H1 (cell line): Measurements from ENCODE around the gene HOXB7. TPM values are rescaled to one million over a fixed set of nuclear protein-coding genes. Genes with fewer than 3 reads are reported as not detected.

ENCODE experiments used
- CTCF ChIA-PET: fragments of 300-600 bp; sonication (Branson Sonifier 250); formaldehyde crosslinking; loops from one replicate; lab custom pipeline; 2021; ENCODE audit not compliant: partially characterized antibody; lab: Charles Lee
- POLR2A ChIA-PET: fragments of 300-600 bp; sonication (Branson Sonifier 250); formaldehyde crosslinking; loops from one replicate; lab custom pipeline; 2021; ENCODE audit warnings: inconsistent platforms; ENCODE audit not compliant: partially characterized antibody; lab: Charles Lee
- DNase-seq, 2 experiments: peaks; one replicate each; pipeline versions ENCODE4 v3.0.0 to v3.0.0-alpha.2; 2010 to 2022; ENCODE audit warnings: low spot score in 2 of 2, low read depth in 1 of 2, mixed read lengths in 1 of 2
- FAIRE-seq: peaks from 2 replicates; lab custom pipeline; 2011; peaks lifted over from hg19 to GRCh38; lab: Jason Lieb, UNC
- H2AFZ ChIP-seq: 2 replicates; pipeline ENCODE4 v1.8.1; 2012; ENCODE audit warnings: low read length, inconsistent platforms
- H2AK5ac ChIP-seq: 2 replicates; pipeline ENCODE4 v1.6.1; 2013; ENCODE audit warnings: low read depth, low read length
- H2BK120ac ChIP-seq: replicated peaks from 2 replicates; pipeline ENCODE3; 2013; ENCODE audit warnings: low read depth, low read length, inconsistent platforms
- H2BK12ac ChIP-seq: 2 replicates; pipeline ENCODE4 v1.6.1; 2013; ENCODE audit warnings: low read depth, low read length
- H2BK15ac ChIP-seq: 2 replicates; pipeline ENCODE4 v1.6.1; 2013; ENCODE audit warnings: low read length
- H2BK20ac ChIP-seq: 2 replicates; pipeline ENCODE4 v1.6.1; 2013; ENCODE audit warnings: low read length
- H2BK5ac ChIP-seq: 2 replicates; pipeline ENCODE4 v1.6.1; 2013; ENCODE audit warnings: low read depth, low read length
- H3K14ac ChIP-seq: 2 replicates; pipeline ENCODE4 v1.6.1; 2013; ENCODE audit warnings: inconsistent platforms; ENCODE audit not compliant: insufficient read length
- H3K18ac ChIP-seq: 2 replicates; pipeline ENCODE4 v1.6.1; 2013; ENCODE audit warnings: low read length; ENCODE audit errors: extremely low read depth
- H3K23ac ChIP-seq: 2 replicates; pipeline ENCODE4 v1.6.1; 2013; ENCODE audit warnings: inconsistent platforms; ENCODE audit not compliant: insufficient read length
- H3K23me2 ChIP-seq: 2 replicates; pipeline ENCODE4 v1.6.1; 2013; ENCODE audit warnings: low read depth, low read length
- H3K27ac ChIP-seq: 2 replicates; pipeline ENCODE4 v1.6.1; 2011; ENCODE audit warnings: low read depth, low read length, inconsistent platforms
- H3K27me3 ChIP-seq, 4 experiments: replicated peaks in 1 of 4; 1 replicate in 1 of 4; 2 replicates in 3 of 4; pipeline versions ENCODE4 v1.6.1 to v1.8.1; 2011 to 2013; ENCODE audit warnings: low read length in 3 of 4, mild to moderate bottlenecking in 3 of 4, inconsistent platforms in 2 of 4, mixed read lengths in 2 of 4, moderate library complexity in 1 of 4; ENCODE audit not compliant: control insufficient read depth in 3 of 4, insufficient read depth in 3 of 4; ENCODE audit errors: extremely low read depth in 1 of 4
- H3K36me3 ChIP-seq, 4 experiments: 2 replicates each; pipeline versions ENCODE4 v1.6.1 to v1.8.1; 2011 to 2013; ENCODE audit warnings: mild to moderate bottlenecking in 4 of 4, low read length in 3 of 4, moderate library complexity in 2 of 4, control low read depth in 1 of 4, inconsistent platforms in 1 of 4; ENCODE audit not compliant: insufficient read depth in 4 of 4, control insufficient read depth in 2 of 4
- H3K4ac ChIP-seq: replicated peaks from 2 replicates; pipeline ENCODE3; 2013; ENCODE audit warnings: low read length, low read depth, mixed read lengths, inconsistent platforms; ENCODE audit not compliant: insufficient read length
- H3K4me1 ChIP-seq, 4 experiments: replicated peaks in 1 of 4; 1 replicate in 1 of 4; 2 replicates in 3 of 4; pipeline versions ENCODE4 v1.6.1 to v1.8.1; 2011 to 2013; ENCODE audit warnings: low read length in 3 of 4, inconsistent platforms in 2 of 4, mixed read lengths in 1 of 4; ENCODE audit not compliant: insufficient read depth in 4 of 4, control insufficient read depth in 3 of 4
- H3K4me2 ChIP-seq, 2 experiments: 2 replicates each; pipeline versions ENCODE4 v1.6.1 to v1.8.1; 2011 to 2013; ENCODE audit warnings: low read depth in 2 of 2, low read length in 2 of 2, control low read depth in 1 of 2, inconsistent platforms in 1 of 2, mild to moderate bottlenecking in 1 of 2; ENCODE audit not compliant: insufficient read depth in 1 of 2
- H3K4me3 ChIP-seq, 4 experiments: fragments of 200-600, 300-600 bp in 1 of 4; sonication (generic), shearing (Covaris generic), sonication (Bioruptor Twin) in 1 of 4; 2 replicates each; pipeline versions ENCODE4 v1.5.1 to v1.8.1; 2011 to 2016; ENCODE audit warnings: low read length in 4 of 4, low read depth in 3 of 4, control low read depth in 2 of 4, inconsistent platforms in 2 of 4, mild to moderate bottlenecking in 2 of 4, mixed read lengths in 1 of 4, moderate library complexity in 1 of 4; ENCODE audit not compliant: insufficient read depth in 2 of 4; ENCODE audit errors: extremely low read depth in 1 of 4
- H3K56ac ChIP-seq: replicated peaks from 2 replicates; pipeline ENCODE3; 2013; ENCODE audit warnings: low read depth, mild to moderate bottlenecking, mixed read lengths, low read length, inconsistent platforms; ENCODE audit not compliant: insufficient read length
- H3K79me1 ChIP-seq: 2 replicates; pipeline ENCODE4 v1.6.1; 2013; ENCODE audit warnings: low read depth, low read length, control low read depth
- H3K79me2 ChIP-seq, 2 experiments: 2 replicates each; pipeline versions ENCODE4 v1.6.1 to v1.8.1; 2012 to 2013; ENCODE audit warnings: low read length in 2 of 2, mild to moderate bottlenecking in 2 of 2, inconsistent platforms in 1 of 2; ENCODE audit not compliant: insufficient read depth in 2 of 2, control insufficient read depth in 1 of 2
- H3K9ac ChIP-seq, 4 experiments: replicated peaks in 1 of 4; 1 replicate in 1 of 4; 2 replicates in 3 of 4; pipeline versions ENCODE4 v1.6.1 to v1.8.1; 2011 to 2013; ENCODE audit warnings: low read depth in 3 of 4, low read length in 3 of 4, control low read depth in 2 of 4, mild to moderate bottlenecking in 2 of 4, moderate library complexity in 2 of 4, inconsistent platforms in 1 of 4; ENCODE audit errors: extremely low read depth in 1 of 4
- H3K9me3 ChIP-seq, 2 experiments: 2 replicates each; pipeline versions ENCODE4 v1.6.1 to v1.8.1; 2012 to 2013; ENCODE audit warnings: mild to moderate bottlenecking in 2 of 2, moderate library complexity in 2 of 2, control low read depth in 1 of 2, inconsistent platforms in 1 of 2, low read depth in 1 of 2, low read length in 1 of 2, mixed read lengths in 1 of 2; ENCODE audit not compliant: insufficient read depth in 2 of 2
- H4K20me1 ChIP-seq, 2 experiments: replicated peaks in 1 of 2; 2 replicates each; pipeline versions ENCODE3 to v1.8.1; 2011 to 2013; ENCODE audit warnings: inconsistent platforms in 2 of 2, low read length in 2 of 2, mild to moderate bottlenecking in 1 of 2; ENCODE audit not compliant: insufficient read depth in 2 of 2, control insufficient read depth in 1 of 2
- H4K5ac ChIP-seq: 2 replicates; pipeline ENCODE4 v1.6.1; 2013; ENCODE audit warnings: low read length, low read depth, mixed read lengths, inconsistent platforms; ENCODE audit not compliant: insufficient read length
- H4K8ac ChIP-seq: 2 replicates; pipeline ENCODE4 v1.8.0; 2013; ENCODE audit warnings: mild to moderate bottlenecking, moderate library complexity, low read length, inconsistent platforms; ENCODE audit not compliant: insufficient read depth; ENCODE audit errors: extremely low read depth
- H4K91ac ChIP-seq: replicated peaks from 2 replicates; pipeline ENCODE3; 2013; ENCODE audit warnings: low read length, mixed read lengths, inconsistent platforms; ENCODE audit not compliant: insufficient read length
- CBX8 ChIP-seq: fragments of 300-800, 300-1000 bp; sonication (generic); IDR thresholded peaks from 2 replicates; pipeline ENCODE4 v1.7.1; 2016; ENCODE audit warnings: low read depth, low read length, borderline replicate concordance
- SRF ChIP-seq: IDR thresholded peaks from 2 replicates; pipeline ENCODE4 v1.6.1; 2011; ENCODE audit warnings: mild to moderate bottlenecking, low read depth, low read length, moderate library complexity
- SUZ12 ChIP-seq: fragments of 200-600 bp; sonication (generic); IDR thresholded peaks from 2 replicates; pipeline ENCODE4 v1.6.1; 2012; ENCODE audit warnings: mild to moderate bottlenecking, inconsistent platforms, low read length, moderate library complexity, mixed read lengths
- YY1 ChIP-seq: IDR thresholded peaks from 2 replicates; pipeline ENCODE4 v1.6.1; 2011; ENCODE audit warnings: low read depth, mild to moderate bottlenecking, low read length
- WGBS, 2 experiments: shearing (Covaris generic) in 1 of 2; methylation state at CpG; one replicate each; pipeline versions ENCODE4 v1.1.6 to v1.1.7; 2013 to 2015; ENCODE audit warnings: low lambda C conversion rate in 2 of 2, mixed read lengths in 2 of 2, inconsistent platforms in 1 of 2, low coverage in 1 of 2, missing lambda C conversion rate in 1 of 2; ENCODE audit not compliant: insufficient replicate concordance in 2 of 2, insufficient coverage in 1 of 2, insufficient read length in 1 of 2; ENCODE audit errors: extremely low coverage in 1 of 2, missing lambda C conversion rate in 1 of 2; 5-methylcytosine and 5-hydroxymethylcytosine counted together
- polyA plus RNA-seq, 7 experiments: library from polyadenylated mRNA; depleted of rRNA in 3 of 7; stranded (reverse) in 5 of 7; unstranded in 2 of 7; fragments of >200 nt in 5 of 7; fragments of 200-250 nt in 2 of 7; gene quantifications; 1 replicate in 5 of 7; 2 replicates in 1 of 7; 4 replicates in 1 of 7; pipeline versions ENCODE4 v1.2.1 to v1.2.3, GENCODE V29; 2011 to 2013; ENCODE audit warnings: missing spikeins in 2 of 7, mixed read lengths in 2 of 7
- total RNA-seq: library from RNA; stranded (reverse); fragmentation: NEBNext Ultra II Directional; extraction: Animal tissue kit (Norgen Biotek cat#: 25700); gene quantifications from 2 replicates; pipeline ENCODE4 v1.2.1, GENCODE V29; 2021

HOXB7 gene
- total and polyA plus RNA-seq, 2 of the 8 experiments (the other 6 are each of a cell fraction or from before 2014, with no cell fraction given): not detected

DNA sequence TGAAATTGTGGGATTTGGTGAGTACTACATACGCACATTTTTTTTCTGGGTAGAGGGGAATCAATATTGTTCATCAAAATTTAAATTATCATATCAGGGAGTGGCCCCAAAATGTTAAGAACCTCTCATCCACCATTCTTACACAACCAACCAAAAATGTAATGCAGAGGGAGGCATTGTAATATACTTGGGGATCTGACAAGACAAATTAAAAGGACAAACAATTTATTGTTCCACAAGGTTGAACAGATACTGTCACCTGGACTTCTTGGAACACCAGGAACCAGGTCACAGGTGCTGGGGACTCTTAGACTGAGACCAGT lies 30.0 kb upstream of the HOXB7 start:
- peaks cover 1 to 3% (median 2%) of the 10 kb centered on the region in 4 experiments; a peak in 5 of 7 replicates for H3K4me1 ChIP-seq
- H2BK15ac ChIP-seq: no peak overlapping the region
- no peak overlapping the region for H2BK12ac ChIP-seq
- no peak overlapping the region for H2BK5ac ChIP-seq
- no peak overlapping the region for H3K23ac ChIP-seq
- no peak overlapping the region for H2AFZ ChIP-seq
- TF ChIP-seq SRF: no peak
- TF ChIP-seq YY1: no peak
- TF ChIP-seq SUZ12: no peak
- 0 out of 2 replicates have a peak, but pooled peaks have one; percentile 56 for TF ChIP-seq CBX8
- no peak overlapping the region for H3K4me2 ChIP-seq
- H2BK20ac ChIP-seq: no peak overlapping the region
- H3K27ac ChIP-seq: no peak overlapping the region
- H3K27me3 ChIP-seq: peaks cover 98 to 100% (median 100%) of the 10 kb centered on the region in 4 experiments
- H3K36me3 ChIP-seq: peaks cover 0 to 10% (median 0%) of the 10 kb centered on the region in 4 experiments; a peak in 1 of 8 replicates
- no peak overlapping the region for H3K9ac ChIP-seq
- no peak overlapping the region for H4K8ac ChIP-seq
- H4K91ac ChIP-seq: no peak overlapping the region
- no peak overlapping the region for H3K14ac ChIP-seq
- WGBS, 2 experiments: 64% methylated on average over 1 of the region's 1 CpG; no CpG with 5 or more reads in 1 of the 2 experiments
- H3K9me3 ChIP-seq: no peaks in the 10 kb centered on the region
- H3K56ac ChIP-seq: no peak overlapping the region
- ChIA-PET CTCF (interaction anchor here (0.7 to 3.4 kb wide), 10 partner anchors 12 to 425 kb away, joined by 3 to 15 read pairs (median 4); partner anchors contain the start of gene PRAC2), POLR2A (no interaction called here)
- no peaks in the 10 kb centered on the region for H3K79me2 ChIP-seq
- H2BK120ac ChIP-seq: no peak overlapping the region
- H2AK5ac ChIP-seq: no peak overlapping the region
- DNase-seq: no peak
- peaks cover 8 to 32% of the 10 kb centered on the region in 2 experiments for H4K20me1 ChIP-seq
- H3K79me1 ChIP-seq: no peaks in the 10 kb centered on the region
- H4K5ac ChIP-seq: no peak overlapping the region
- H3K23me2 ChIP-seq: no peaks in the 10 kb centered on the region
- no peak overlapping the region for H3K4me3 ChIP-seq
- FAIRE-seq: no peak
- no peak overlapping the region for H3K4ac ChIP-seq
- no peak overlapping the region for H3K18ac ChIP-seq
